NCI-H524 (cell line): ENCODE measurements around the gene TTC4.

Experiments used
- DNase-seq, 2 experiments: peaks; one replicate each; lab custom pipeline; 2025; lab: John Stamatoyannopoulos, UW

The TTC4 gene

GRCh38 chr1:54750596-54750995, 34.9 kb downstream of the TTC4 start:
- DNase-seq, result no peak

- DNase-seq, result no peak
Measured at GRCh38 chr1:54751426-54751825, 35.8 kb downstream of the TTC4 start.

GRCh38 chr1:54754045-54754444, 38.4 kb downstream of the TTC4 start:
- no peak for DNase-seq

- DNase-seq, result no peak
Measured at GRCh38 chr1:54754486-54755285, 39.0 kb downstream of the TTC4 start.

- DNase-seq, result no peak
Measured at GRCh38 chr1:54757833-54758232, 42.2 kb downstream of the TTC4 start.

- DNase-seq, result no peak
Measured at GRCh38 chr1:54758678-54759348, 43.2 kb downstream of the TTC4 start.

GRCh38 chr1:54763816-54764132, 48.1 kb downstream of the TTC4 start:
- DNase-seq, result no peak

GRCh38 chr1:54764133-54764921, 48.7 kb downstream of the TTC4 start, which contains the start of gene PARS2:
Gene PARS2 (minus strand): TSS chr1:54764523. CDS start chr1:54759161, 5,362 bp downstream.
- peak; percentile 97 to 99 for DNase-seq

GRCh38 chr1:54764922-54765561, 49.4 kb downstream of the TTC4 start:
- DNase-seq, result no peak

- DNase-seq, result no peak
Measured at GRCh38 chr1:54766726-54767125, 51.1 kb downstream of the TTC4 start.

GRCh38 chr1:54767526-54767925, 51.9 kb downstream of the TTC4 start:
- no peak for DNase-seq

- peak in 1 of 2 experiments; percentile 5 for DNase-seq
Measured at GRCh38 chr1:54768093-54768492, 52.4 kb downstream of the TTC4 start.

- no peak for DNase-seq
Measured at GRCh38 chr1:54772951-54773350, 57.3 kb downstream of the TTC4 start.

GRCh38 chr1:54774820-54775498, 59.3 kb downstream of the TTC4 start:
- DNase-seq, result peak; percentile 83 to 88

GRCh38 chr1:54775828-54776721, 60.4 kb downstream of the TTC4 start:
- peak; percentile 13 to 60 for DNase-seq

GRCh38 chr1:54777011-54777410, 61.4 kb downstream of the TTC4 start:
- DNase-seq, result no peak

- no peak for DNase-seq
Measured at GRCh38 chr1:54777431-54777830, 61.8 kb downstream of the TTC4 start.

- peak in 1 of 2 experiments; percentile 54 for DNase-seq
Measured at GRCh38 chr1:54781023-54781723, 65.5 kb downstream of the TTC4 start.

- no peak for DNase-seq
Measured at GRCh38 chr1:54782156-54782555, 66.5 kb downstream of the TTC4 start.

- DNase-seq, result no peak
Measured at GRCh38 chr1:54782588-54782987, 66.9 kb downstream of the TTC4 start.
